ENCODE measurements around the gene DNAI4. TPM values are rescaled to one million over a fixed set of nuclear protein-coding genes. Genes with fewer than 3 reads are reported as not detected.

Gene DNAI4
- total RNA-seq, 2 experiments from 2014 or later, result 5.0 to 8.8 TPM

- intact Hi-C loops (cut with DNase I, micrococcal nuclease), result no loop called here
- H3K4me1 Mint-ChIP-seq (ENCODE audit: low read depth), result no peaks in the 10 kb centered on the region
- no peak for DNase-seq
- H3K27me3 Mint-ChIP-seq, result no peaks in the 10 kb centered on the region
- no peaks in the 10 kb centered on the region for H3K36me3 Mint-ChIP-seq (ENCODE audit: low read depth)
- no peak for ATAC-seq (ENCODE audit: poor library complexity)
- H3K9me3 Mint-ChIP-seq, result no peaks in the 10 kb centered on the region
- POLR2A ChIA-PET, result no interaction called here
- Histone ChIP-seq H3K36me3 (ENCODE audit: insufficient read depth, low read length) (no peaks in the 10 kb centered on the region), H3K9me3 (ENCODE audit: control insufficient read depth in 1 of 2, insufficient read depth in 1 of 2, low read length in 2 of 2) (no peaks in the 10 kb centered on the region), H3K4me3 (ENCODE audit: low read length) (no peak overlapping the region), H3K27me3 (ENCODE audit: control insufficient read depth in 1 of 2, insufficient read depth in 2 of 2, low read length in 2 of 2) (no peaks in the 10 kb centered on the region), H3K27ac (ENCODE audit: low read depth in 1 of 2, low read length in 2 of 2) (no peak overlapping the region), H3K4me1 (ENCODE audit: insufficient read depth, low read length) (no peaks in the 10 kb centered on the region)
- H3K27ac Mint-ChIP-seq, result no peak overlapping the region
- TF ChIP-seq CTCF (IDR thresholded peaks at IDR 0.05), result no peak
- CTCF ChIA-PET, result no interaction called here
- no peak overlapping the region for H3K4me3 Mint-ChIP-seq
Observed at GRCh38 chr1:66890621-66891020, 34.0 kb downstream of the DNAI4 start.

- H3K27ac Mint-ChIP-seq, result no peak overlapping the region
- intact Hi-C loops (cut with DNase I, micrococcal nuclease), result no loop called here
- no peak overlapping the region for H3K4me3 Mint-ChIP-seq
- Histone ChIP-seq H3K4me1 (ENCODE audit: insufficient read depth, low read length) (no peaks in the 10 kb centered on the region), H3K4me3 (ENCODE audit: low read length) (no peak overlapping the region), H3K27ac (ENCODE audit: low read depth in 1 of 2, low read length in 2 of 2) (no peak overlapping the region), H3K36me3 (ENCODE audit: insufficient read depth, low read length) (no peaks in the 10 kb centered on the region), H3K9me3 (ENCODE audit: control insufficient read depth in 1 of 2, insufficient read depth in 1 of 2, low read length in 2 of 2) (no peaks in the 10 kb centered on the region), H3K27me3 (ENCODE audit: control insufficient read depth in 1 of 2, insufficient read depth in 2 of 2, low read length in 2 of 2) (no peaks in the 10 kb centered on the region)
- no peak for DNase-seq
- H3K27me3 Mint-ChIP-seq, result no peaks in the 10 kb centered on the region
- H3K9me3 Mint-ChIP-seq, result no peaks in the 10 kb centered on the region
- TF ChIP-seq CTCF (IDR thresholded peaks at IDR 0.05), result no peak
- ChIA-PET POLR2A (no interaction called here), CTCF (no interaction called here)
- ATAC-seq (ENCODE audit: poor library complexity), result no peak
- H3K36me3 Mint-ChIP-seq (ENCODE audit: low read depth), result no peaks in the 10 kb centered on the region
- no peaks in the 10 kb centered on the region for H3K4me1 Mint-ChIP-seq (ENCODE audit: low read depth)
Observed at GRCh38 chr1:66889030-66889429, 35.6 kb downstream of the DNAI4 start.

- CTCF ChIA-PET, result no interaction called here
- no peak for TF ChIP-seq CTCF (IDR thresholded peaks at IDR 0.05)
- Mint-ChIP-seq H3K36me3 (ENCODE audit: low read depth) (peaks cover 8% of the 10 kb centered on the region), H3K4me3 (no peak overlapping the region), H3K27me3 (no peaks in the 10 kb centered on the region), H3K4me1 (ENCODE audit: low read depth) (no peaks in the 10 kb centered on the region), H3K27ac (no peak overlapping the region), H3K9me3 (peaks cover 15% of the 10 kb centered on the region)
- DNase-seq (no peak), ATAC-seq (ENCODE audit: poor library complexity) (no peak)
- intact Hi-C loops (cut with DNase I, micrococcal nuclease), result no loop called here
- H3K36me3 ChIP-seq (ENCODE audit: insufficient read depth, low read length), result no peaks in the 10 kb centered on the region
- H3K4me3 ChIP-seq (ENCODE audit: low read length), result no peak overlapping the region
- peaks cover 0 to 7% of the 10 kb centered on the region in 2 experiments for H3K9me3 ChIP-seq (ENCODE audit: control insufficient read depth in 1 of 2, insufficient read depth in 1 of 2, low read length in 2 of 2)
- H3K27me3 ChIP-seq (ENCODE audit: control insufficient read depth in 1 of 2, insufficient read depth in 2 of 2, low read length in 2 of 2), result no peaks in the 10 kb centered on the region
- H3K4me1 ChIP-seq (ENCODE audit: insufficient read depth, low read length), result no peaks in the 10 kb centered on the region
- no peak overlapping the region for H3K27ac ChIP-seq (ENCODE audit: low read depth in 1 of 2, low read length in 2 of 2)
- POLR2A ChIA-PET, result no interaction called here
Observed at GRCh38 chr1:66876664-66877063, 48.0 kb downstream of the DNAI4 start.

Measured in CD4-positive, alpha-beta T cell (primary cell).